EL (cell line): Measurements from ENCODE around the gene TMEM184A.
"Not testable (repeated sequence)": the region's sequence is repeated elsewhere in the genome, so short reads cannot be mapped to it uniquely, and the experiment has no call there.

Source experiments
- DNase-seq: peaks from one replicate; pipeline ENCODE4 v3.0.0-alpha.2; 2016

TMEM184A gene

DNA sequence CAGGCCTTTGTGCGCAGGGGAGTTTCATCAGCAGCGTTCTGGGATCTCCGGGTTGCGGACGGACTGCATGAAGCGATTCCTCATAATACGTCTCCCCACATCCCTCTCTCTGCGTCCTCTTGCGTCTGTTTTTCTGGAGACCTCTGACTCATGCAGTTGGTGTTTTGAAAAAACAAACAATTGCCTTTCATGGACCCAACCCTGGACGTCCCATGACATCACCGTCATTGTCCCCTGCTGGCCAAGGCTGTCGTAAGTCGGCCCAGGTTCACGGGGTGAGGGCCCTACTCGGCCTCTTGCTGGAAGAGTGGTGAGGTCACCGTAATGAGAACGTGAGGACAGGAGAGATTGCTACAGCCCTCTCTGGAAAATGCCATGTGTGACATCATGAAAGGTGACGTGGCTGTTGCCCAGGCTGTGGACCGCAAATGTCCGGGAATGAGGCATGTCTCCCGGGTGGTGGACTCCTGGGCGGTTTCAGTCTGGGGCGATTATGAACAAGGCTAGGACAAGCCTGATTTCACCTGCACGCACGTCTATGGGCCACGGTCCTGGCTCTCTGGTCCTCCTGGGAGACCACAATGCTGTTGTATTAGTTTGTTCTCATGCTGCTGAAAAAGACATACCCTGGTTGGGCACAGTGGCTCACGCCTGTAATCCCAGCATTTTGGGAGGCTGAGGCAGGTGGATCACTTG lies 35.3 kb downstream of the TMEM184A start:
- DNase-seq: peak; percentile 86

- DNase-seq: not testable (repeated sequence)
These were observed 36.6 kb downstream of the TMEM184A start for GRCh38 chr7:1519322-1519922.

- no peak for DNase-seq
These were observed 39.3 kb downstream of the TMEM184A start for GRCh38 chr7:1516586-1517251.

DNA sequence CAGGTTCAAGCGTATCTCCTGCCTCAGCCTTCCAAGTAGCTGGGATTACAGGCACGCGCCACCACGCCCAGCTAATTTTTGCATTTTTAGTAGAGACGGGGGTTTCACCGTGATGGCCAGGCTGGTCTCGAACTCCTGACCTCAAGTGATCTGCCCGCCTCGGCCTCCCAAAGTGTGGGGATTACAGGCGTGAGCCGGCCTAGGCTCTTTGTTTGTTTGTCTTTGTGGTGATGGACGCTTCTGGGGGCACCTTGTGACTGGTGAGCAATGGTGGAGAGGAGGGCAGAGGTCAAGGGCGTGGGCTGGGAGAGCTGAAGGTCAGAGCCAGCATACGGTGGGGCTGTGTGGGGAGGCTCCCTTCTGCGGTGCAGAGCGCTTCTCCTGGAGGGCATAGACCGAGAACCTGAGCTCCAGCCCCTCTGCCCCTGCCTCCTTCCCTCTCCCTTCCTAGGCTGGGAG lies 40.5 kb downstream of the TMEM184A start:
- DNase-seq: not testable (repeated sequence)

GRCh38 chr7:1514995-1515401 lies 41.0 kb downstream of the TMEM184A start:
- DNase-seq: peak; percentile 50

DNA sequence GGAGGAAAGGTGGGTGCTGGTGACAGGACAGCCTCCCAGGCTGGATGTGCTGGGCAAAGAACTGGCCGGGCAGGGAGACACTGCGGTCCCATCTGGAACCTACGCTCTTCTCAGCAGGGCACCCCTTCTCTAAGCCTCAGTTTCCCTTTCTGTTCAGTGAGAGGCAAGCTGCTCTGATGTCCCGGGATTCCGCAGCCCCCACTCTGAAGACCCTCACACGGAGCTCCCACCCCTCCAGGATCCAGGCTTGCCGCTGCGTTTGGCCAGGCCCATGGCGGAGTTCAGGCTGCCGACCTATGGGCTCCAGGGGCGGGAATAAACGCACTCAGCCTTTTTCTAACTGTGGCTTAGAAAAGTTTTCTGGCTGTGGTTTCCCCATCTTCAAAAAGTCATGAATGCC lies 41.6 kb downstream of the TMEM184A start:
- no peak for DNase-seq

DNA sequence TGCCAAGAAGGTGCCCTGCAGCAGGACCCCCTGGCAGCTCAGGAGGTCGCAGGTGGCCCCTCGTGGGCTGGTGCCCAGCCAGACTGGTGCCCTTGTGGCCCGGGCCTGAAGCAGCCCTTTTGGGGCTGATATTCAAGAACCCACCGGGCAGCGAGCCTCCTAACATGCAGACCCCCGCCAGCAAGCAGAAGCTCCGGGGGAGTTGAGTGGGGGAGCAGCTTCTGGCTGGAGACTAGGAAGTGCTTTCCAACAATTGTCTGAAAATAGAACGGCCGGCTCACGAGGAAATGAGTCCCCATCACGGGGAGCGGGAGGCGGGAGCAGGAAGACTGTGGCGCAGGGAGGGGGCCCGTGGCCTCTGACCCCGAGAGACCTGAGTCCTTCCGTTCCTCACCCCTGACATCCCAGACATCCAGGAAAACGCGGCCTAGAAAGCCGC lies 42.3 kb downstream of the TMEM184A start:
- no peak for DNase-seq

DNA sequence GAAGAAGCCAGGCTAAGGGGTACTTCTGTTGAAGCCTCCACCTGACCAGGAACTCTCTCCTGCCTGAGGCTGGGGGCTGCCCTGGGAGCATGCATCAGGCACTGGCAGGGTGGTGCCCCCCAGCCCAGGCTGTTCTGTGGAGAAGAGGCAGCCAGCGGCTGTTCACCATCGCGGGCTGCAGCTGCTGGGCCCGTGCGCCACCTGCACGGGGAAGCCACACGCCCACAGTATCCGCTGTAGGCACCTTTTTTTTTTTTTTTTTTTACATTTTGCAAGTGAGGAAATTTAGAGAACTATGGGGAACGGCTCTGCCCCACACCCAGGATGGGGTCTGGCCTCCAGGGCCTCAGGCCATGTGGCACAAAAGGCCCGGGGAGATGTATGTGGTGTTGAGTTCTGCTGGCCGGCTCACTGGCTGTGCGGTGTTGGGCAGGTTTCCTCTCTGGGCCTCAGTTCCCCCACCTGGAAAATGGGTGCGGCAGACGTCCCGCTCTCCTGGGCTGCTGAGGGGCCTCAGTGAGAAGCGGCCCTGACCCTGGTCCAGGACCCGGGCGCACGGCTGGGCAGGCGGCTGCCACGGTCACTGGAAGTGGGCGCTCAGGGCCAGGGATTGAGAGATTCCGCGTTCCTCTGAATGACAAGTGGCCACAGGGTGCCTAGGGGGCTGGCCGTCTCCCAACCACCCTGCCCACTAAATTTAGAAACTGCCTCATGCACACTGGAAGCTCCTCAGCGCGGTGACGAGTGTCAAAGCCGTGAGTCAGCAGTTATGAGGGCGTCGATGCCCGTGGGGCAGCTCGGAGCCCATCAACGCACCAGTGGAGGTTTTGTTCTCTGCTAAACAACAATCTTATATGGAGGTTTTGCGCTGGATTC lies 43.0 kb downstream of the TMEM184A start:
- peak; percentile 96 for DNase-seq

- DNase-seq: no peak
These were observed 44.3 kb downstream of the TMEM184A start for GRCh38 chr7:1511444-1512422.

GRCh38 chr7:1510780-1511154 lies 45.2 kb downstream of the TMEM184A start:
- DNase-seq: no peak

GRCh38 chr7:1509226-1509625 lies 46.8 kb downstream of the TMEM184A start:
- DNase-seq: no peak

- DNase-seq: no peak
These were observed 47.7 kb downstream of the TMEM184A start for GRCh38 chr7:1508277-1508758.

- no peak for DNase-seq
These were observed 50.1 kb downstream of the TMEM184A start for GRCh38 chr7:1505731-1506550.

GRCh38 chr7:1503816-1504775 lies 51.9 kb downstream of the TMEM184A start, which contains the start of gene INTS1:
INTS1 (minus strand) TSS chr7:1504389; CDS start chr7:1503960, 429 bp downstream.
- peak; percentile 88 for DNase-seq

- no peak for DNase-seq
These were observed 52.6 kb downstream of the TMEM184A start for GRCh38 chr7:1503390-1503789.

- DNase-seq: no peak
These were observed 53.2 kb downstream of the TMEM184A start for GRCh38 chr7:1502845-1503244.

- DNase-seq: no peak
These were observed 54.3 kb downstream of the TMEM184A start for GRCh38 chr7:1501487-1502270.

- no peak for DNase-seq
These were observed 55.8 kb downstream of the TMEM184A start for GRCh38 chr7:1500064-1500807.
